ELR (cell line): ENCODE results near the gene PRPF18.
"Not testable (repeated sequence)": the region's sequence is repeated elsewhere in the genome, so short reads cannot be mapped to it uniquely, and the experiment has no call there.

ENCODE experiments used
- DNase-seq: peaks from one replicate; pipeline ENCODE4 v3.0.0-alpha.2; 2015; ENCODE audit warnings: low read depth

PRPF18 gene, protein sequence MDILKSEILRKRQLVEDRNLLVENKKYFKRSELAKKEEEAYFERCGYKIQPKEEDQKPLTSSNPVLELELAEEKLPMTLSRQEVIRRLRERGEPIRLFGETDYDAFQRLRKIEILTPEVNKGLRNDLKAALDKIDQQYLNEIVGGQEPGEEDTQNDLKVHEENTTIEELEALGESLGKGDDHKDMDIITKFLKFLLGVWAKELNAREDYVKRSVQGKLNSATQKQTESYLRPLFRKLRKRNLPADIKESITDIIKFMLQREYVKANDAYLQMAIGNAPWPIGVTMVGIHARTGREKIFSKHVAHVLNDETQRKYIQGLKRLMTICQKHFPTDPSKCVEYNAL

GRCh38 chr10:13586676-13587355 lies at the start of gene PRPF18:
Gene PRPF18, plus strand, starts transcription at chr10:13586965. Its CDS starts 122 bp downstream, at chr10:13587087.
- peak; percentile 95 for DNase-seq

- not testable (repeated sequence) for DNase-seq
These were observed 48.8 kb upstream of the PRPF18 start for GRCh38 chr10:13537985-13538384.

- no peak for DNase-seq
These were observed 44.2 kb upstream of the PRPF18 start for GRCh38 chr10:13542533-13542932.

DNA sequence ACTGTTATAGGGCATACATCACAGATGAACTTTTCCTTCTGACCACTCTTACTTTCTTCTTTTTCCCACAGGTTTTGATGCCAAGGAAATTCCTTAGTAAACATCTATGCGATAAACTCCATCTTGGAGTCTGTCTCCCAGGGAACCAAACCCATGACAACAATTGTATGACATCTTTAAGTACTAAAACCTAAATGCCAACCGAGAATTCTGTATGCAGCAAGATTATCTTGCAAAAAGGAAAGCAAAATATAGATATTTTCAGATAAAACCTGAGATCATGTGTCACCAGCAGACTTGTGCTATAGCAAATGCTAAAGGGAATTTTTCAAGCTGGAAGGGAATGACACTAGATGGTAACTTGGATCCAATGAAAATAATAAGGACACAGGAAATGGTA lies 36.0 kb upstream of the PRPF18 start:
- no peak for DNase-seq

DNA sequence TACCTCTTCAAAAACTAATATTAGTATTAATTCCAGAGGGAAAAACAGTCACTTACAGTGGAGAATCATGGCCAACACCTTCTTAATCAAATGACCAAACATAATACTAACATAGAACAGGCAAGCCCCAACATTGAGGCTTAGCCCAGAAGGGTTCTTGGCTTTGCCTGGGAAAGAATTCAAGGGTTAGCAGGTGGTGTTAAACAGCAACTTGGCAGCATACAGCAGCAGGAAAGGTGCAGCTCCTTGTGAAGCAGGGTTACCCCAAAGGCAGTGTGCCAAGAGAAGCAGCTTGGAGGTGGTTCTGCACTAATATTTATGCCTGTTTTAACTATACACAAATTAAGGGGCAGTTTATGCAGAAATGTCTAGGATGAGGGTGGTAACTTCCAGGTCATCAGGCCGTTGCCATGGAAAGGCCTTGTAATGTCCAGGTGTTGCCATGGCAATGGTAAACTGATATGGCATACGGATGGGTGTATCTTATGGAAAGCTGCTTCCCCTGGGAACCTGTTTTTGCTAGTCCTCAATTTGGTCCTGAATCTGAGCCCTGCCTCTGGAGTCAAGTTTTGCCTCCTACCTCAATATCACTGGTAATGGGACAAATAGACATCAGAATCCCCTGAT lies 30.8 kb upstream of the PRPF18 start:
- no peak for DNase-seq

DNA sequence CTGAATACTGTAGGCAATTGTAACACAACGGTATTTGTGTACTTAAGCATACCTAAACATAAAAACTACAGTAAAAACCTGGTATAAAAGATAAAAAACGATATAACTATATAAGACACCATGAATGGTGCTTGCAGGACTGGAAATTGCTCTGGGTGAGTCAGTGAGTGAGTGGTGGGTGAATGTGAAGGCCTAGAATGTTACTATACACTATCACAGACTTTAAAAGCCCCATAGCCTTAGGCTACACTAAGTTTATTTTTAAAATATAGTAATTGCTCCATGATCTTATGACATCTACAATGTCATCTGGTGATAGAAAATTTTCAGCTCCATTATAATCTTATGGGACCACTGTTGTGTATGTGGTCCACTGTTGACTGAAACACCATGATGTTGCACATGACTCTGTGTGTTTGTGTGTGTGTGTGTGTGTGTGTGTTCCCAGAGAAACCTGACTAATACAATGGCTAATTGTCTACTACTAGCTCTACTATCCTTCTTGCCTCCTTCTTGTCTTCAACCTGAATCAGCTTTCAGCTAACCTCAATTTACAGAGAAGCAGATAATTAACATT lies 27.6 kb upstream of the PRPF18 start:
- peak; percentile 59 for DNase-seq

DNA sequence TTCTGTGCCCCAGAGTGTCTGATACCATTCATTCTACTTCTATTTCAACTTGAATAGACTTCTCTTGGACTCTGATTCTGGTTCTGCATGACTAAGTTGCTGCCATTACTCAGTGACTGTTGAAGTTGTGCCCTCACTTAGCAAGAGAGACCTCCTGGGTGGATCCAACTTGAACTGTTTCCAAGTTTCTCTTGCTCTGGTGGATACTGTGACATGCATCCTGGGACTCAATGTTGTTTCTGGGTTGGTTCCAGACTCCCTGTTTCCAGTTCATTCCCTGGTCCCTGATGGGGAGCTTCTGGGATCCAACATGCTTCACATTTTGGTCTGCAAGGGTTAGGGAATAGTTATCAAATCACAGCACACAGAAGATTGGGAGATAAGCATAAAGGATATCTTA lies 26.2 kb upstream of the PRPF18 start:
- peak; percentile 47 for DNase-seq

DNA sequence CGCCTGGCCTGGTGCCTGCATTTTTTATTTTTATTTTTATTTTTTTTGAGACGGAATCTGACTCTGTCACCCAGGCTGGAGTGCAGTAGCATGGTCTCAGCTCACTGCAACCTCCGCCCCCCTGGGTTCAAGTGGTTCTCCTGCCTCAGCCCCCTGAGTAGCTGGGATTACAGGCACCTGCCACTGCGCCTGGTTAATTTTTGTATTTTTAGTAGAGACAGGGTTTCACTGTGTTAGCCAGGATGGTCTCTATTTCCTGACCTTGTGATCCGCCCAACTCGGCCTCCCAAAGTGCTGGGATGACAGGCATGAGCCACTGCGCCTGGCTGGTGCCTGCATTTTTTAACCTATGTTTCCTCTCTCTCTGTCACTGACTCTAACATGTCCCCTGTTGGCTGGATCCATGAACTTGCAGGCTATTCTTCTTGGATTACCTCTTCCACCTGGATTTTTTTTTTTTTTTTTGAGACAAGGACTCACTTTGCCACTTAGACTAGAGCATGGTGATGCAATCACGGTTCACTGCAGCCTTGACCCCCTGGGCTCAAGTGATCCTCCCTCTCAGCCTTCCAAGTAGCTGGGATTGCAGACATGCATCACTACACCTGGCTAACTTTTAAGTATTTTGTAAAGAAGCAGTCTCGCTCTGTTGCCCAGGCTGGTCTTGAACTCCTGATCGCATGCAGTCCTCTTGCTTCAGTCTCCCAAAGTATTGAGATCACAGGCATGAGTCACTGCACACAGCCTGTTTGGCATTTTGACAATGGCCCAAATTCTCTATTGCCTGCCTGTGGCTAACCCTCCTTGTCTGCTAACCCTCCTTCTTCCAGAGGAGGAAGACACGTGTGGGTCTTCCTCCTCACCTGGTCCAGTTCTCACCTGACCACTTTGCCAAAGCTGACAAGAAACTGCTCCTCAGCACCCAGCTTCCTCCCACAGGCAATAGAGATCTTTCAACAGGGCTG lies 23.0 kb upstream of the PRPF18 start:
- peak; percentile 10 for DNase-seq

- DNase-seq, result no peak
These were observed 22.2 kb upstream of the PRPF18 start for GRCh38 chr10:13564576-13564975.

GRCh38 chr10:13567030-13567429 lies 19.7 kb upstream of the PRPF18 start:
- DNase-seq, result no peak

GRCh38 chr10:13571541-13571940 lies 15.2 kb upstream of the PRPF18 start:
- DNase-seq, result no peak

DNA sequence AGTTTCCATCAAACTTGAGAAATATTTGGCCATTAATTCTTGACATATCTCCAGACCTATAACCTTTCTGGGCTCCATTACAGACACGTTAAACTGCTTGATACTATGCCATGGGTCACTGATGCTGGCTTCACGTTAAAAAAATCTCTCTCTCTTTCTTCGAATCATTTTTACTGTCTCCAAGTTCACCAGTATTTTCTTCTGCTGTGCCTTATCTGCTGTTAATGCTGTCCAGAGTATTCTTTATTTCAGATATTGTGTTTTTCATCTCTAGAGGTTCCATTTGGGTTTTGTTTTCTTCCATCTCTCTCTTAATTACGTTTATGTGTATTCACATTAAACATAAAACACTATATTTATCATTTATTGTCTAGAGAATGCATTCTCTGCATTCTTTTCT lies 12.8 kb upstream of the PRPF18 start:
- DNase-seq, result no peak

DNA sequence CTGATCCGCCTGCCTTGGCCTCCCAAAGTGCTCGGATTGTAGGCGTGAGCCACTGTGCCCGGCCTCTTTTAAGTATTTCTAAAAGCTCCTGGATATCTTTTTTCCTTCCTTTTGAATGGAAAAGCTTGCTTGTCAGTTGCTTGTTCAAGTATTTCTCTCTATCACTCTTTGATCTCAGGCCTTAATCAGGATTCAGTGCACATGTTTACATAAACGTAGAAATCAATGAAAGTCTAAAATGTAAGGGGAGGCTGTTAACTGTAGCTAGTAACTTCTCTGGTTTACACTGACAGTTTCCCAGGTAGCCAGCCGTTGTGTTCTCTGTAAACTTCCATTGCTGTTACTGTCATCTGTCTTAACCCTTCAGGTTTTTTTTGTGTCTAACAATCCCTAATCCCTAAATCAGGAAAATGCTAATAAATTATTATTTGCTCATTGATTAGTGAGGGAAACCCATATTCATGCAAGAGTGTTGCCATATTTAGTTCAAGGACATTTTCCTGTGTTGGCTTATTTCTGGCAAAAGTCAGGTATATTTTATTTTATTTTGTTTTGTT lies 1.5 kb upstream of the PRPF18 start:
- DNase-seq, result no peak

DNA sequence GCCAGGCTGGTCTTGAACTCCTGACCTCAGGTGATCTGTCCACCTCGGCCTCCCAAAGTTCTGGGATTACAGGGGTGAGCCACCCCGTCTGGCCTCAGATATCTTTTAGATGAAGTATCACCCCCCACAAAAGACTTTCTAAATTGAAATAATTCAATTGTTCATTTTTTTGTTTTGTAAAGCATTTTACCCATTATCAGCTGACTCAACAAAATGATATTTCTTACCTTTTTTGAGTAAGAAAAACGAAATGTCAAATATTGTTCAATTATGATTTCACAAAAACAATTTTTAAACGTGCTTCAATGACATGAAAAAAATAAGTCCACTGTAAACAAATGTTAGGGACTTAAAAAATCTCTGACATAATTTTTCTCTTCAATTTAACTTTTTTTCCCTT lies 822 bp upstream of the PRPF18 start:
- DNase-seq, result no peak

- DNase-seq, result peak; percentile 15
These were observed 626 bp downstream of the PRPF18 start for GRCh38 chr10:13587391-13587790.

DNA sequence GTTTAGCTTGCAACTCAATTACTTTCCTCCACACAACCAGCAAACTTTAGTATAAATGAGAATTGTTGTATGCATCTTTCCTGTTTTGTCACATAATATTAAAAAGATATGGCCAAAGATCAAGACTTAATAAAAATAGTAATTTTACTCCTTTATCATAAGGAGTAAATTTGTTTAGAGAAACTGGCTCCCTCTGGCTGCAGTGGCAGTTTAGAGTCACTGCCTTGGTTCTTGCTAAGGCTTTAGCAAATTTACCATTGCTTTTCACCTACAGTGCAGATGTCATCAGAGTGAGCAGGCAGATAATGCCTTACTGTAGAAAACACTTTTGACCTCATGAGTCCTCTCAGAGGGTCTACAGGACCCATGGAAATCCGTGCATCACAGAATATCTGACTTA lies 2.6 kb downstream of the PRPF18 start:
- DNase-seq, result no peak

- DNase-seq, result no peak
These were observed 4.1 kb downstream of the PRPF18 start for GRCh38 chr10:13590886-13591285.

DNA sequence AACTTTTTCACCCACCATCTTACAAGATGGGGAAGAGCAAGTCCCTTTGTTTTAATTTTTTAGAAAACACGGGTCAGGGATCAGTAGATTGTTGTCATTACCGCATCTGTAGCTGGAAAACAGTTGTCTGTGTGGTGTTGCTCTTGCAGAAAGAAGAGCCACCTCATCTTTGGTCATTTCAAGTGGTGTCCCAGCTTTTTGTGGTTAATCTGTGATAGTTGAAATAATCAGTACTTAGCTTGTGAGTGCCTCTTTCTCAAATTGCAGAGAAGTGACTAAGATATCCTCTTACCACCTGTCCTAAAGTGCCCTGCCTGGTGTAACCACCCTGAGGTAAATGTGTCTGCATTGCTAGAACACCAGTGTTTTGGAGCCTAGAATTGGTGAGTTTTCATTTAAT lies 5.5 kb downstream of the PRPF18 start:
- no peak for DNase-seq

GRCh38 chr10:13593535-13593934 lies 6.8 kb downstream of the PRPF18 start:
- peak; percentile 12 for DNase-seq

- no peak for DNase-seq
These were observed 7.9 kb downstream of the PRPF18 start for GRCh38 chr10:13594641-13595040.

DNA sequence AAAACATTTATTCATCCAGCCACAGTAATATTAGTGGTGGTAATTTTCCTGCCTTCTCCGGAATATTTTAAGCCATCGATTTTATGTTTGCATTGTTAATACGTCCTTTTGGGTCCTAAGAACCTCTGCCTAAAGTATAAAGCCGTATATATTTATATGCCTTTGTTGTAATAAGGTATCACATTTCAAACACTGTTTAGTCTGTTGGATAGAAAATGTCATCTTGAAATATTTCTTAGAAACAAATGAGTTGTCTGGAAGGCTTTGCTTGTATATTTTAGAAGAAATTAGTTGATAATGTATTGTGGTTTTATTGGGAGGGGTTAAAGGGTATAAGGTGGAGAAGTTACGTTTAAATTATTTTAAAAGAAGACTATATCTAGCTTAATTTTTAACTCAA lies 11.1 kb downstream of the PRPF18 start:
- DNase-seq, result no peak
